ENCODE data around the gene ARHGEF4. TPM values are rescaled to one million over a fixed set of nuclear protein-coding genes. Genes with fewer than 3 reads are reported as not detected.
A peak's percentile ranks its signal among the peaks of the same experiment; 100 is the strongest.
"Not testable (repeated sequence)": the region's sequence is repeated elsewhere in the genome, so short reads cannot be mapped to it uniquely, and the experiment has no call there.

The ARHGEF4 gene
- total RNA-seq, 1 donor from 2014 or later = 74.8 TPM

GRCh38 chr2:130899306-130899705 is 62.6 kb downstream of the ARHGEF4 start:
- FAIRE-seq (peak; percentile 32), DNase-seq (ENCODE audit: low read depth) (no peak)
- TF ChIP-seq CTCF (IDR thresholded peaks at IDR 0.05; ENCODE audit: insufficient read depth, low read length, severe bottlenecking) = no peak
- Histone ChIP-seq H3K36me3 (ENCODE audit: control insufficient read depth, insufficient read depth, low read length) (peaks cover 1% of the 10 kb centered on the region), H3K27me3 (ENCODE audit: control insufficient read depth, insufficient read depth, low read length) (no peaks in the 10 kb centered on the region), H3K4me3 (ENCODE audit: low read depth, low read length) (no peak overlapping the region)

GRCh38 chr2:130901061-130901460 is 64.3 kb downstream of the ARHGEF4 start:
- DNase-seq (ENCODE audit: low read depth) (no peak), FAIRE-seq (no peak)
- no peak for TF ChIP-seq CTCF (IDR thresholded peaks at IDR 0.05; ENCODE audit: insufficient read depth, low read length, severe bottlenecking)
- H3K27me3 ChIP-seq (ENCODE audit: control insufficient read depth, insufficient read depth, low read length) = no peaks in the 10 kb centered on the region
- no peak overlapping the region for H3K4me3 ChIP-seq (ENCODE audit: low read depth, low read length)
- peaks cover 1% of the 10 kb centered on the region for H3K36me3 ChIP-seq (ENCODE audit: control insufficient read depth, insufficient read depth, low read length)

- not testable (repeated sequence) for H3K27me3 ChIP-seq (ENCODE audit: control insufficient read depth, insufficient read depth, low read length); FAIRE-seq; H3K36me3 ChIP-seq (ENCODE audit: control insufficient read depth, insufficient read depth, low read length); DNase-seq (ENCODE audit: low read depth); H3K4me3 ChIP-seq (ENCODE audit: low read depth, low read length)
These were observed 64.9 kb downstream of the ARHGEF4 start for GRCh38 chr2:130901626-130902025.

GRCh38 chr2:130908832-130909231 is 72.1 kb downstream of the ARHGEF4 start:
- no peaks in the 10 kb centered on the region for H3K36me3 ChIP-seq (ENCODE audit: control insufficient read depth, insufficient read depth, low read length)
- H3K27me3 ChIP-seq (ENCODE audit: control insufficient read depth, insufficient read depth, low read length) = no peaks in the 10 kb centered on the region
- FAIRE-seq (peak; percentile 93), DNase-seq (ENCODE audit: low read depth) (no peak)
- TF ChIP-seq CTCF (IDR thresholded peaks at IDR 0.05; ENCODE audit: insufficient read depth, low read length, severe bottlenecking) = no peak
- no peak overlapping the region for H3K4me3 ChIP-seq (ENCODE audit: low read depth, low read length)

- Histone ChIP-seq H3K36me3 (ENCODE audit: control insufficient read depth, insufficient read depth, low read length) (peaks cover 8% of the 10 kb centered on the region), H3K4me3 (ENCODE audit: low read depth, low read length) (no peak overlapping the region), H3K27me3 (ENCODE audit: control insufficient read depth, insufficient read depth, low read length) (no peaks in the 10 kb centered on the region)
- FAIRE-seq (no peak), DNase-seq (ENCODE audit: low read depth) (no peak)
- TF ChIP-seq CTCF (IDR thresholded peaks at IDR 0.05; ENCODE audit: insufficient read depth, low read length, severe bottlenecking) = no peak
These were observed 74.2 kb downstream of the ARHGEF4 start for GRCh38 chr2:130910931-130911330.

GRCh38 chr2:130911482-130911881 is 74.8 kb downstream of the ARHGEF4 start:
- no peak for TF ChIP-seq CTCF (IDR thresholded peaks at IDR 0.05; ENCODE audit: insufficient read depth, low read length, severe bottlenecking)
- DNase-seq (ENCODE audit: low read depth) = peak; percentile 72
- no peak for FAIRE-seq
- Histone ChIP-seq H3K4me3 (ENCODE audit: low read depth, low read length) (no peak overlapping the region), H3K27me3 (ENCODE audit: control insufficient read depth, insufficient read depth, low read length) (no peaks in the 10 kb centered on the region), H3K36me3 (ENCODE audit: control insufficient read depth, insufficient read depth, low read length) (peaks cover 8% of the 10 kb centered on the region)
